ENCODE data around the gene EEFSEC. TPM values are rescaled to one million over a fixed set of nuclear protein-coding genes. Genes with fewer than 3 reads are reported as not detected.

The EEFSEC gene
- total RNA-seq, 1 experiment from 2014 or later, result 9.5 TPM

GRCh38 chr3:128242818-128243601, 89.7 kb downstream of the EEFSEC start:
- Histone ChIP-seq H2BK5ac (ENCODE audit: insufficient read length, low read length) (no peak overlapping the region), H2BK15ac (ENCODE audit: low read depth, low read length) (no peak overlapping the region), H4K8ac (replicated peaks; ENCODE audit: insufficient read length, low read depth, low read length) (no peak overlapping the region), H3K27me3 (ENCODE audit: insufficient read depth, low read length) (no peaks in the 10 kb centered on the region), H3K56ac (ENCODE audit: insufficient read length, low read depth, low read length) (no peak overlapping the region), H3K9me3 (ENCODE audit: control insufficient read depth, low read depth, low read length) (no peaks in the 10 kb centered on the region), H4K5ac (ENCODE audit: insufficient read length, low read depth, low read length) (no peak overlapping the region), H3K23ac (ENCODE audit: insufficient read length, low read depth, low read length) (no peak overlapping the region), H3K4me2 (ENCODE audit: insufficient read depth, insufficient read length, low read length) (no peak overlapping the region), H3K9ac (ENCODE audit: extremely low read depth, insufficient read length, low read length) (no peak overlapping the region), H2BK120ac (ENCODE audit: low read depth, low read length, poor library complexity, severe bottlenecking) (no peak overlapping the region), H3K23me2 (ENCODE audit: insufficient read length, low read depth, low read length, poor library complexity, severe bottlenecking) (no peaks in the 10 kb centered on the region), H2BK12ac (ENCODE audit: insufficient read length, low read depth, low read length) (no peak overlapping the region), H3K18ac (ENCODE audit: insufficient read length, low read depth, low read length) (no peak overlapping the region), H3K4ac (ENCODE audit: low read depth, low read length) (no peak overlapping the region), H3K27ac (ENCODE audit: insufficient read length, low read depth, low read length) (no peak overlapping the region), H4K20me1 (ENCODE audit: control insufficient read depth, insufficient read depth, insufficient read length) (no peaks in the 10 kb centered on the region), H2AFZ (ENCODE audit: low read length) (no peak overlapping the region), H2AK5ac (ENCODE audit: insufficient read length, low read length) (no peak overlapping the region), H3K79me1 (ENCODE audit: insufficient read depth, low read depth, low read length, poor library complexity, severe bottlenecking) (no peaks in the 10 kb centered on the region), H2BK20ac (ENCODE audit: low read depth, low read length, poor library complexity, severe bottlenecking) (no peak overlapping the region), H4K91ac (ENCODE audit: insufficient read length, low read depth, low read length) (no peak overlapping the region), H3K79me2 (ENCODE audit: insufficient read depth, low read length) (no peaks in the 10 kb centered on the region), H3K14ac (ENCODE audit: insufficient read depth, low read length) (no peak overlapping the region), H3K4me1 (ENCODE audit: insufficient read depth, low read length) (no peaks in the 10 kb centered on the region), H3T11ph (ENCODE audit: low read length) (no peak overlapping the region)
- Mint-ChIP-seq H3K4me3 (no peak overlapping the region), H3K27me3 (ENCODE audit: low read depth) (no peaks in the 10 kb centered on the region), H3K27ac (peak overlapping the region in 2 of 3 experiments; percentile 21 to 56; a peak in 2 of 7 replicates), H3K4me1 (peaks cover 5% of the 10 kb centered on the region in 2 experiments), H3K36me3 (ENCODE audit: insufficient read depth in 1 of 3, low read depth in 3 of 3) (no peaks in the 10 kb centered on the region), H3K9me3 (no peaks in the 10 kb centered on the region)
- no peak for TF ChIP-seq CTCF (conservative IDR thresholded peaks at IDR 0.05)
- no CpG with 5 or more reads among the region's 13 CpGs for WGBS (ENCODE audit: extremely low coverage, insufficient read length, low lambda C conversion rate)
- no peak for DNase-seq
